Measurements from ENCODE around the gene SPATA24.

The SPATA24 gene

DNA sequence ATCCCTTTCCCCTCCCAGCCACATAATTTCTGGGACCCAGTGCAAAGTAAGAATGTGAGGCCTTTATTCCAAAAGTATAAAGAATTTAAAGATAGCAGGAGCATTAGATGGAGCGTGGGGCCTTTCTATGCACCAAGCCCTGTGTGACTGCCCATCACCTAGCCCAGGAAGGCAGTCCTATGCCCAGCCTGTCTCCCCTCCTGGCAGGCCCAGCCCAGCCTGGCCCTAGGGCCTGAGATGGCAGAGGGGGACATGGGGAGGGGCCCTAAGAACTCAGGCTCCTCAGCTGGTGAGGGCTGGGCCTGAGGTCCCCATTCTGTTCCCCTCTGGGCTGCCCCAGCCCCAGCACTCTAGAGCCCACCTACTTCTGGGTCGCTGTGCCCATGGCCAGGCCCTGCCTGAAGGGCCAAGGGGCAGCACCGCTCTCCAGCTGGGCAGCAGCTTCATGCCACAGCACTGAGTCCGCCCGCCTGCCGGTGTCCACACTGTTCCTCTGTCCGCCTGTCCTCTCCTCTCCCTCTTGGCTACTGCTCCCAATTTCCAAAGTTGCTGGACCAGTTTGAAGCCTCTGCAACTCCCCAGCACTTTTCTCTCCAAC, 19.8 kb downstream of the SPATA24 start:
- DNase-seq (ENCODE audit: low spot score) = no peak
- H3K27ac ChIP-seq = peak overlapping the region; percentile 68
- TF ChIP-seq, protein P1, sequence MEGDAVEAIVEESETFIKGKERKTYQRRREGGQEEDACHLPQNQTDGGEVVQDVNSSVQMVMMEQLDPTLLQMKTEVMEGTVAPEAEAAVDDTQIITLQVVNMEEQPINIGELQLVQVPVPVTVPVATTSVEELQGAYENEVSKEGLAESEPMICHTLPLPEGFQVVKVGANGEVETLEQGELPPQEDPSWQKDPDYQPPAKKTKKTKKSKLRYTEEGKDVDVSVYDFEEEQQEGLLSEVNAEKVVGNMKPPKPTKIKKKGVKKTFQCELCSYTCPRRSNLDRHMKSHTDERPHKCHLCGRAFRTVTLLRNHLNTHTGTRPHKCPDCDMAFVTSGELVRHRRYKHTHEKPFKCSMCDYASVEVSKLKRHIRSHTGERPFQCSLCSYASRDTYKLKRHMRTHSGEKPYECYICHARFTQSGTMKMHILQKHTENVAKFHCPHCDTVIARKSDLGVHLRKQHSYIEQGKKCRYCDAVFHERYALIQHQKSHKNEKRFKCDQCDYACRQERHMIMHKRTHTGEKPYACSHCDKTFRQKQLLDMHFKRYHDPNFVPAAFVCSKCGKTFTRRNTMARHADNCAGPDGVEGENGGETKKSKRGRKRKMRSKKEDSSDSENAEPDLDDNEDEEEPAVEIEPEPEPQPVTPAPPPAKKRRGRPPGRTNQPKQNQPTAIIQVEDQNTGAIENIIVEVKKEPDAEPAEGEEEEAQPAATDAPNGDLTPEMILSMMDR (conservative IDR thresholded peaks at IDR 0.05; ENCODE audit: low read depth) = no peak
- ChIA-PET CTCF (no interaction called here), POLR2A (ENCODE audit: low non-redundant PET) (no interaction called here)

GRCh38 chr5:139383275-139383992, 20.5 kb downstream of the SPATA24 start, which contains the start of gene SLC23A1:
TSS of gene SLC23A1 (minus strand) at chr5:139383297. CDS start at chr5:139383253, 44 bp downstream.
- ChIA-PET CTCF (no interaction called here), POLR2A (ENCODE audit: low non-redundant PET) (no interaction called here)
- TF ChIP-seq, protein P1 (conservative IDR thresholded peaks at IDR 0.05; ENCODE audit: low read depth) = no peak
- H3K27ac ChIP-seq = peak within 1 kb of the TSS; percentile 68
- no peak for DNase-seq (ENCODE audit: low spot score)

- peak overlapping the region; percentile 68 for H3K27ac ChIP-seq
- ChIA-PET CTCF (no interaction called here), POLR2A (ENCODE audit: low non-redundant PET) (no interaction called here)
- TF ChIP-seq, protein P1 (conservative IDR thresholded peaks at IDR 0.05; ENCODE audit: low read depth) = no peak
- DNase-seq (ENCODE audit: low spot score) = no peak
Observed at GRCh38 chr5:139382807-139383206, 21.1 kb downstream of the SPATA24 start.

- no peak for DNase-seq (ENCODE audit: low spot score)
- TF ChIP-seq, protein P1 (conservative IDR thresholded peaks at IDR 0.05; ENCODE audit: low read depth) = no peak
- CTCF ChIA-PET = no interaction called here
- peak overlapping the region; percentile 68 for H3K27ac ChIP-seq
- POLR2A ChIA-PET (ENCODE audit: low non-redundant PET) = no interaction called here
Observed at GRCh38 chr5:139381837-139382761, 21.8 kb downstream of the SPATA24 start.

DNA sequence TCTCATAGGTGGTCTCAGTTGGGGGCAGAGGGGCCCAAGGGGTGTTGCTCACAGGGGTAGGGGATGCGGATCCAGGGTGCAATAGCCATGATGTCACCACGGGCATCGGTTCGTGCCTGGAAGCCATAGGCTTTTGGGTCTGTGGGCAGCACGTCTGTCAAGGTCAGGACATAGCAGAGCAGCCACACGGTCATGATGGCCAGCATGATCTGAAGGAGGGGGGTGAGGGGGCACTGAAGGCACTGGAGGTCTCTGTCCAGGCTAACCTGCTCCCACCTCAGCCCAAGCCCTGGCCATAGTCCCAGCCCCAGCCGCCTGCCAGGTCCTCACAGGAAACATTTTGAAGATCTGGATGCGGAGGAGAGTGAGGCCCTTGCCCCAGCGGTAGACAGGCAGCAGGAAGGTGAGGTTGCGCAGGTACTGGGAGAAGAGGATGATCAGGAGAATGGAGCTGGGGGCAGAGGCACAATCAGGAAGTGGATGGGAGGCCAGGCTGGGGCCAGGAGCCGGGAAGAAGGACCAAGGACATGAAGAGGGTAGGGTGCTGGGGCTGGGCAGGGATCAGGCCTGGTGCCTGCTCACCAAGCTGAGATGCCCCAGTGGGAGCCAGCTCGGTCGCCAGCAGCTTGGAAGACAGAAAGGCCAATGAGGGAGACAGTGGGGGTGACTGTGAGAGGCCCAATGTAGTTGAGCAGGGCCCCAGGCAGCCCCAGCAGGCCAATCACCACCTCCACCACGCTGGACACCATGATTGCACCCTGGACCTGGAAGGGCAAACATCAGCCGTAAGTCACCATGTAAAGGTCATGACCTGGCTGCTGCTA, 24.1 kb downstream of the SPATA24 start:
- POLR2A ChIA-PET (ENCODE audit: low non-redundant PET) = no interaction called here

More for the DNA sequence above, 24.1 kb downstream of the SPATA24 start:
- CTCF ChIA-PET = no interaction called here
- H3K27ac ChIP-seq = no peak overlapping the region
- TF ChIP-seq, protein P1 (conservative IDR thresholded peaks at IDR 0.05; ENCODE audit: low read depth) = no peak
- DNase-seq (ENCODE audit: low spot score) = no peak

Measured in RWPE1 (cell line).